ENCODE measurements around the gene RNF20.
"Not testable (repeated sequence)": the region's sequence is repeated elsewhere in the genome, so short reads cannot be mapped to it uniquely, and the experiment has no call there.

Gene RNF20, protein sequence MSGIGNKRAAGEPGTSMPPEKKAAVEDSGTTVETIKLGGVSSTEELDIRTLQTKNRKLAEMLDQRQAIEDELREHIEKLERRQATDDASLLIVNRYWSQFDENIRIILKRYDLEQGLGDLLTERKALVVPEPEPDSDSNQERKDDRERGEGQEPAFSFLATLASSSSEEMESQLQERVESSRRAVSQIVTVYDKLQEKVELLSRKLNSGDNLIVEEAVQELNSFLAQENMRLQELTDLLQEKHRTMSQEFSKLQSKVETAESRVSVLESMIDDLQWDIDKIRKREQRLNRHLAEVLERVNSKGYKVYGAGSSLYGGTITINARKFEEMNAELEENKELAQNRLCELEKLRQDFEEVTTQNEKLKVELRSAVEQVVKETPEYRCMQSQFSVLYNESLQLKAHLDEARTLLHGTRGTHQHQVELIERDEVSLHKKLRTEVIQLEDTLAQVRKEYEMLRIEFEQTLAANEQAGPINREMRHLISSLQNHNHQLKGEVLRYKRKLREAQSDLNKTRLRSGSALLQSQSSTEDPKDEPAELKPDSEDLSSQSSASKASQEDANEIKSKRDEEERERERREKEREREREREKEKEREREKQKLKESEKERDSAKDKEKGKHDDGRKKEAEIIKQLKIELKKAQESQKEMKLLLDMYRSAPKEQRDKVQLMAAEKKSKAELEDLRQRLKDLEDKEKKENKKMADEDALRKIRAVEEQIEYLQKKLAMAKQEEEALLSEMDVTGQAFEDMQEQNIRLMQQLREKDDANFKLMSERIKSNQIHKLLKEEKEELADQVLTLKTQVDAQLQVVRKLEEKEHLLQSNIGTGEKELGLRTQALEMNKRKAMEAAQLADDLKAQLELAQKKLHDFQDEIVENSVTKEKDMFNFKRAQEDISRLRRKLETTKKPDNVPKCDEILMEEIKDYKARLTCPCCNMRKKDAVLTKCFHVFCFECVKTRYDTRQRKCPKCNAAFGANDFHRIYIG

DNA sequence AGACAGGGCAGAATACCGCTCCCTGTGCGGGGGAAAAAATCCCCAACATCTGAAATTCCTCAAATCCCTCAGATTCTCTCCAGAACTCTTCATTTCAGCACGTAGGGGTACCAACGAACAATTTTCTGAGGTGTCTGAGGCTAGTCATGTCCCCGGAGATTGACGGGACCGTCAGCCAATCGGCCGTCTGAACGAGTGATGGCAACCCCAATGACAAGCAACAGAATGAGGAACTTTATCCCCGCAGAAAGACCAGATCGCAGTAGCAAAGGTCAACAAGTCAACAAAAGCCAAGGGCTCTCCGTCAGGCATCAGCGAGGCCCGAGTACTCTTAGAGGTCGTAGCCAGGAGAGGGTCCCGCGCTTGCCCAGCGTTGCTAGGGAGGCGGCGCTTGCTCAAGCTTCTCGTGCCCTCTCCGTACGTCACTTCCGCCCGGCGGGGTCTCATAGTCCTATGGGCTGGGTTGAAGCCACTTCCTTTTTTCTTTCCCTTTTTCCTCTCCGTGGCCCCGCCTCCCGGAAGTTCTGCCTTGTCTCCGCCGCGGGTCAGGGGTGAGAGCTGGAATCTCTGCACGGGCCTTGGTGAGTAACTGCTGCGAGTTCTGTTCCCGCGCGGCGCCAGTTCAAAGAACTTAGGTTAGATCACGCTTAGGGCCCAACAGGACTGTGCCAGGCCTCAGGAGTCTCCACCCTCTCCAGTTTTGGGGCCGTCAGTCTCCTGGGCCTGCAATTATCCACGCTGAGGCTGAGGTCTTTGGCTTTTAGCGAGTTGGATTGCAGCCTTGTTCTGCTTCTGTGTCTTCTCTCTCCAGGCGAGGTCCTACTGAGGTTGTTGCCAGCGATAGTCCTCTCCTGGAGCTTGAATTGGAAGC is at the start of gene RNF20:
TSS of gene RNF20 (plus strand) at position 520 of the 871 bp plus-strand sequence. CDS start 1,571 bp downstream, outside the sequence.
- DNase-seq: peak; percentile 99

DNA sequence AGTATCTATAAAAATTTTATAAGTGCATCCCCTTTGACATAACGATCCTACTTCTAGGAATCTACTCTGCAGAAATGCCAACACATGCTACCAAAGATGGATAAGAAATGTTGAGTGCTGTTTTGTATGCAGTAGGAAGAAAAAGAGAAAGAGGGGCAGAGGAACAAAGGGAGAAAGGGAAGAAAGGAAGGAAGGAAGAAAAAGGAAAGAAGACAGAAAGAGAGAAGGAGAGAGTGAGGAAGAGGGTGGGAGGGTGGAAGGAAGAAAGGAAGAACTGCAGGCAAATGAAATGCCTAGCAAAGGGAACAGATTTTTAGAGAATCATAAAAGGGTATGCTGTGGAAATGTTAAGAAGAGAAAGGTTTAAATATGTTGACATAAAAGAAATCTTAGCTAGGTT is 49.6 kb upstream of the RNF20 start:
- DNase-seq: no peak

DNA sequence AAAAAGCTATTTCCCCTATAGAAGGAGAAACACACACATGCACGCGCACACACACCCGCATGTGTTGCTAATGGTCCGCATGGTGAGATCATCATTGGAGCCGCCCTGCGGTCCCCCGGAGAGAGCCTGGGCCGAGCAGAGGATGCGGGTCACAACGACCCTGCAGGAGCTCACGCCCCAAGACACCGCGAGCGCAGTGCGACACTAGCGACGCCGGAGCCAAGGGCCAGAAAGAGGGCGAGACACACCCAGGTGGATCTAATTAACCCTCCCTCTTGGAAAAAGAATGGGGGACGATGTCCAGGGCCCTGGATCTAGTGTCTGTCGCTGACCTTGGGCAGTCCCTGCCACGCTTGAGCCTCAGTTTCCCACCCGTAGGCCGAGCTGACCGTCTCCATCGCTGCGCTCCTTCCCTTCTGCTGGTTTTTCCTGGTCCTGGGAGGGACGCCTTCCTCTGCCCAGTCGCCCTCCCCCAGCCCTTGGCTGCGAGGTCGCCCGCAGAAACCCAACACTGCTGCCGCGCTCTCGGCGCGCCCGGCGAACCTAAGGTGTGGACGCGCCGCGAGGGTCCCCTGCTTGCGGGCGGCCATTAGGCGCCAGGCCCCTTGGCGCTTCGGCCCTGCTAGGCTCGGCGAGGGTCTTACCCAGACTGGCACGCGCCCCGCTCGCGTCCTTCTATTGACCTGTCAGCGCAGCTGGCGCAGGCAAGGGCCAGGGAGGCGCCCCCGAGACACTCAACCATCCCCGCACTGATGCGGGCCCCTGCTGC is 47.5 kb upstream of the RNF20 start:
- no peak for DNase-seq

- no peak for DNase-seq
These were observed 46.8 kb upstream of the RNF20 start for GRCh38 chr9:101486693-101487442.

- no peak for DNase-seq
These were observed 46.2 kb upstream of the RNF20 start for GRCh38 chr9:101487443-101487840.

GRCh38 chr9:101495810-101496209 is 37.8 kb upstream of the RNF20 start:
- no peak for DNase-seq

GRCh38 chr9:101498323-101498722 is 35.3 kb upstream of the RNF20 start:
- DNase-seq: no peak

- DNase-seq: no peak
These were observed 29.5 kb upstream of the RNF20 start for GRCh38 chr9:101504188-101504587.

DNA sequence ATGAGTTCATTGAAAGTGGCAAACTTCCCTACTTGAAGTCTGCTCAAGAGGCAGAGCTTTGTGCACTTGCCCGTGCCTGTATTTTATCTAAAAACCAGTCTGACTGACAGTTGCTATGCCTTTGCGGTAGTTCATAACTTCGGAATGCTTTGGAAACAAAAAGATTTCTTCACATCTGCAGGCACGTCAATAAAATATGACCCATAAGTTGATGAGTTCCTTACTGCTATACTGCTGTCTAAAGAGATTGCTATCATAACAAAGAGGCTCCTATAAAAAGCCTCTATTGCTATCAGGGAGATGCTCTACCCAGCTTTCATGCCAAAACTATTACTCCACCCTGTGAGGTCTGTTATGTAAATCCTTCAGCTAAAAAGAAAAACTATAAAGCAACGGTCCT is 25.4 kb upstream of the RNF20 start:
- no peak for DNase-seq

DNA sequence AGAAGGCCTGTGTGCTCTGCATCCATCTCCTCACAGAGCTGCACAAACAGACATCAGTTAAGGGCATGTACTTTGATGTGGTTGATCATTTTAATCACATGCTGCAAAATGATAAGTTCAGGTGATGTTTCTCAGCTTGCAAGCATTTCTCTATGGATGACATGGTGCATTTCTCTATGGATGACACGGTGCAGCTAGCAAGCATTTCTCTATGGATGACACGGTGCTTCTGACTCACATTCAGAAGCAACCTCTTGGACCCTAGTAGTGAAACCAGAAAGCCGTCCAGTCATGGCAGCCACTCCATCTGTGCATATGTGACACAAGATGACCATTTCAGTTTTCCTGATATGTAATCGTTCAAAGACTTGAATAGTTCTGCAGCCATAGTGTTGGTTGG is 24.1 kb upstream of the RNF20 start:
- no peak for DNase-seq

GRCh38 chr9:101510459-101510858 is 23.2 kb upstream of the RNF20 start:
- DNase-seq: no peak

- no peak for DNase-seq
These were observed 22.6 kb upstream of the RNF20 start for GRCh38 chr9:101511009-101511408.

GRCh38 chr9:101512116-101512515 is 21.5 kb upstream of the RNF20 start:
- no peak for DNase-seq

- no peak for DNase-seq
These were observed 20.3 kb upstream of the RNF20 start for GRCh38 chr9:101513351-101513750.

DNA sequence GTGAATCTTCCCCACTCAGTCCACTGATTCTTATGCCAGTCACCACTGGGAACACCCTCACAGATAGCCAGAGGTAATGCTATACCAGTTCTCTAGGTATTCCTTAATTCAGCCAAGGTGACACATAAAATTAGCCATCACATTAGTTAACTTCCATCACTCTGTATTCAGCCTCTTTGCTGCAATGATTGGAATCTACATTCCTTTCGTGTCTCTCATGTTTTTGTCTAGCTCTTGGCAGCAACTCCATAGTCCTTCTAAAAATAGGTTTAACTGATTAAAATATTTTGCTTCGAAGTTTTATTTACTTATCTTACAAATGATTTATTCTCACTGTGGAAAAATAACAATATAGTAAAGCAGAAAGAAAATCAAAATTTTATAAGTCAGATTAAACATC is 19.6 kb upstream of the RNF20 start:
- no peak for DNase-seq

DNA sequence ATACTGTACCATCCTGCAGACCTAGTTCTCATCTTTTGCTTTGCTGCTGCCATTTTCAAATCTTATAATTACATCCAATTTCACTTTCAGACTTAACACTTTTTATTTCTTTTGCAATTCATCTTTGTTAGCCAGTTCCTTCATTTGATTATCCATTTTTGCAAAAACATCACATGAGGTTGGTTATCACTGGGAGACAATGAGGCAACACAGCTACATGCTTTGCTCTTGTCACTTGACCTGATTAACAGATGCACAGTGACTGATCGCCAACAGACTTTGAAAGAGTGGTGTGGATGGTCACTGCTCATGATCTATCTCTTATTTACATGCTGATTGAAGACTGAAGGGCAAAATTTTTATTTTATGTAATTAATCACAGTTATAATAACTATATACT is 17.0 kb upstream of the RNF20 start:
- DNase-seq: no peak

DNA sequence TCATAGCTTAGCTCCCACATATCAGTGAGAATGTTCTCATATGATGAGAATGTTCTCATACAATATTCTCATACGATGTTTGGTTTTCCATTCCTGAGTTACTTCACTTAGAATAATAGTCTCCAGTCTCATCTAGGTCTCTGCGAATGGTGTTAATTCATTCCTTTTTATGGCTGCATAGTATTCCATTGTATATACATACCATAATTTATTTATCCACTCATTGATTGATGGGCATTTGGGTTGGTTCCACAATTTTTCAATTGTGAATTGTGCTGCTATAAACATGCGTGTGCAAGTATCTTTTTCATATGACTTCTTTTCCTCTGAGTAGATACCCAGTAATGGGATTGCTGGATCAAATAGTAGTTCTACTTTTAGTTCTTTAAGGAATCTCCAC is 15.2 kb upstream of the RNF20 start:
- DNase-seq: not testable (repeated sequence)

GRCh38 chr9:101524371-101524770 is 9.3 kb upstream of the RNF20 start:
- no peak for DNase-seq

GRCh38 chr9:101527066-101527465 is 6.6 kb upstream of the RNF20 start:
- DNase-seq: no peak

DNA sequence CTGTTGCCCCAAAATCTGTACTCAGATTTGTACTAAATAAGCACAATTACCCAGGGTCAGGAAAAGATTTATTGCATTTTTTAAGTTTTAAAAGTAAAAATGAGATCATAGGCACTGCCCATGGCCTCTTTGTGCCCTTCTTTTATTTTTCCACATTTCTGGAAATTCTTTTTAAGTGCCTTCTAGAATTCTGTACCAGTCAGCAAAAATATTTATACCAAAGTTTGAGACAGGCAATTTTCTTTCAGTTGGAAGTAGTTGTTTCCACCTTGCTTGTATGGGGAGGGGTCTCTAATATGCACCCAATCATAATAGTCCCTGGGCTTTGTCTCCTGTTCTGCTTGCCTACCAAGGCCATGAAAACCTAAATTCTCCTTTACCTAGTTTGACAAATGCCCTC is 5.6 kb upstream of the RNF20 start:
- no peak for DNase-seq

GRCh38 chr9:101530076-101530711 is 3.5 kb upstream of the RNF20 start:
- DNase-seq: peak; percentile 42

Measured in NCI-H2029 (cell line).